ENCODE results near the gene PHF3. TPM values are rescaled to one million over a fixed set of nuclear protein-coding genes. Genes with fewer than 3 reads are reported as not detected.

The PHF3 gene
- total RNA-seq, 1 experiment from 2014 or later = 66.6 TPM

DNA sequence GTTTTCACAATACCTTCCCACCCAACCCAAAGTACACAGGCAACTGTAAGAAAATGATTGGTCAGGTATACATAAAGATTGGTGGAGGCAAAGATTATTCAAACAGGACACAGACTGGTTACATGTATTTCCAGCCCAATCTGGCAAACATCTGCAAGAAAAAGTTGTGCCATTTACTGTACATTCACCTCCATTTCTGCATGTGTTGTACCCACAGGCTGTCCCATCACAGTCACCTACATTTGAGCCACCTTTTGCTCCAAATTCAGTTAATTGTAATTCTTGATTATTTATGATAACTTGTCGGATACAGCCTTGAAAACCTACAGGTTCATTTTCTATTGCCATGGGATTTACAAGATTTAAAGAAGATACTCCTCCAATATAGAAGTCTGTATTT is 85.6 kb downstream of the PHF3 start:
- no peaks in the 10 kb centered on the region for H3K23me2 ChIP-seq (ENCODE audit: insufficient read length, low read depth, low read length, poor library complexity, severe bottlenecking)
- no peaks in the 10 kb centered on the region for H4K20me1 ChIP-seq (ENCODE audit: control insufficient read depth, insufficient read depth, insufficient read length)
- no peaks in the 10 kb centered on the region for H3K9me3 ChIP-seq (ENCODE audit: control insufficient read depth, low read depth, low read length)
- no peak overlapping the region for H4K91ac ChIP-seq (ENCODE audit: insufficient read length, low read depth, low read length)
- no peak overlapping the region for H2AFZ ChIP-seq (ENCODE audit: low read length)
- H3K9ac ChIP-seq (ENCODE audit: extremely low read depth, insufficient read length, low read length) = no peak overlapping the region
- H3K4me2 ChIP-seq (ENCODE audit: insufficient read depth, insufficient read length, low read length) = no peak overlapping the region
- H3K9me3 Mint-ChIP-seq = no peaks in the 10 kb centered on the region
- no peaks in the 10 kb centered on the region; the same call in 1 of the 2 replicates for H3K27me3 Mint-ChIP-seq (ENCODE audit: low read depth)
- H3K27ac ChIP-seq (ENCODE audit: insufficient read length, low read depth, low read length) = no peak overlapping the region
- no peak overlapping the region for H2BK120ac ChIP-seq (ENCODE audit: low read depth, low read length, poor library complexity, severe bottlenecking)
- no peak overlapping the region for H3K23ac ChIP-seq (ENCODE audit: insufficient read length, low read depth, low read length)
- no peak overlapping the region for H4K8ac ChIP-seq (replicated peaks; ENCODE audit: insufficient read length, low read depth, low read length)
- H3K79me1 ChIP-seq (ENCODE audit: insufficient read depth, low read depth, low read length, poor library complexity, severe bottlenecking) = no peaks in the 10 kb centered on the region
- no peaks in the 10 kb centered on the region for H3K36me3 Mint-ChIP-seq (ENCODE audit: insufficient read depth in 1 of 3, low read depth in 3 of 3)
- H3K4me1 Mint-ChIP-seq = no peaks in the 10 kb centered on the region
- H3K14ac ChIP-seq (ENCODE audit: insufficient read depth, low read length) = no peak overlapping the region
- H3K79me2 ChIP-seq (ENCODE audit: insufficient read depth, low read length) = no peaks in the 10 kb centered on the region
- H3K27ac Mint-ChIP-seq = no peak overlapping the region
- no peak overlapping the region for H3K56ac ChIP-seq (ENCODE audit: insufficient read length, low read depth, low read length)
- no peak overlapping the region for H2BK20ac ChIP-seq (ENCODE audit: low read depth, low read length, poor library complexity, severe bottlenecking)
- no peak for DNase-seq
- no peaks in the 10 kb centered on the region for H3K27me3 ChIP-seq (ENCODE audit: insufficient read depth, low read length)
- H3K18ac ChIP-seq (ENCODE audit: insufficient read length, low read depth, low read length) = no peak overlapping the region
- H4K5ac ChIP-seq (ENCODE audit: insufficient read length, low read depth, low read length) = no peak overlapping the region
- H3K4me3 Mint-ChIP-seq = no peak overlapping the region
- H2BK5ac ChIP-seq (ENCODE audit: insufficient read length, low read length) = no peak overlapping the region
- no CpG with 5 or more reads among the region's 1 CpG for WGBS (ENCODE audit: extremely low coverage, insufficient read length, low lambda C conversion rate)
- no peaks in the 10 kb centered on the region for H3K4me1 ChIP-seq (ENCODE audit: insufficient read depth, low read length)
- no peak overlapping the region for H2BK12ac ChIP-seq (ENCODE audit: insufficient read length, low read depth, low read length)
- H2BK15ac ChIP-seq (ENCODE audit: low read depth, low read length) = no peak overlapping the region
- TF ChIP-seq, protein P1, sequence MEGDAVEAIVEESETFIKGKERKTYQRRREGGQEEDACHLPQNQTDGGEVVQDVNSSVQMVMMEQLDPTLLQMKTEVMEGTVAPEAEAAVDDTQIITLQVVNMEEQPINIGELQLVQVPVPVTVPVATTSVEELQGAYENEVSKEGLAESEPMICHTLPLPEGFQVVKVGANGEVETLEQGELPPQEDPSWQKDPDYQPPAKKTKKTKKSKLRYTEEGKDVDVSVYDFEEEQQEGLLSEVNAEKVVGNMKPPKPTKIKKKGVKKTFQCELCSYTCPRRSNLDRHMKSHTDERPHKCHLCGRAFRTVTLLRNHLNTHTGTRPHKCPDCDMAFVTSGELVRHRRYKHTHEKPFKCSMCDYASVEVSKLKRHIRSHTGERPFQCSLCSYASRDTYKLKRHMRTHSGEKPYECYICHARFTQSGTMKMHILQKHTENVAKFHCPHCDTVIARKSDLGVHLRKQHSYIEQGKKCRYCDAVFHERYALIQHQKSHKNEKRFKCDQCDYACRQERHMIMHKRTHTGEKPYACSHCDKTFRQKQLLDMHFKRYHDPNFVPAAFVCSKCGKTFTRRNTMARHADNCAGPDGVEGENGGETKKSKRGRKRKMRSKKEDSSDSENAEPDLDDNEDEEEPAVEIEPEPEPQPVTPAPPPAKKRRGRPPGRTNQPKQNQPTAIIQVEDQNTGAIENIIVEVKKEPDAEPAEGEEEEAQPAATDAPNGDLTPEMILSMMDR (conservative IDR thresholded peaks at IDR 0.05) = no peak
- no peak overlapping the region for H2AK5ac ChIP-seq (ENCODE audit: insufficient read length, low read length)
- no peak overlapping the region for H3K4ac ChIP-seq (ENCODE audit: low read depth, low read length)
- H3T11ph ChIP-seq (ENCODE audit: low read length) = no peak overlapping the region

Data from H9 (cell line).